NB4 (cell line): ENCODE results near the gene NT5DC1.

Experiments
- MYC ChIP-seq: IDR thresholded peaks from 2 replicates; pipeline ENCODE4 v1.6.1; 2011; ENCODE audit warnings: low read depth, low read length
- POLR2A ChIP-seq: IDR thresholded peaks from 2 replicates; pipeline ENCODE4 v1.6.1; 2011; ENCODE audit warnings: mild to moderate bottlenecking; ENCODE audit not compliant: insufficient read length; ENCODE audit errors: extremely low read depth
- TF ChIP-seq, protein P1 (sequence below): IDR thresholded peaks from one replicate; pipeline ENCODE4 v1.5.1; 2012; ENCODE audit warnings: low read depth, low read length
- TF ChIP-seq, protein P2 (sequence below): IDR thresholded peaks from 2 replicates; pipeline ENCODE4 v1.6.1; 2011; ENCODE audit warnings: low read depth, low read length

DNA sequence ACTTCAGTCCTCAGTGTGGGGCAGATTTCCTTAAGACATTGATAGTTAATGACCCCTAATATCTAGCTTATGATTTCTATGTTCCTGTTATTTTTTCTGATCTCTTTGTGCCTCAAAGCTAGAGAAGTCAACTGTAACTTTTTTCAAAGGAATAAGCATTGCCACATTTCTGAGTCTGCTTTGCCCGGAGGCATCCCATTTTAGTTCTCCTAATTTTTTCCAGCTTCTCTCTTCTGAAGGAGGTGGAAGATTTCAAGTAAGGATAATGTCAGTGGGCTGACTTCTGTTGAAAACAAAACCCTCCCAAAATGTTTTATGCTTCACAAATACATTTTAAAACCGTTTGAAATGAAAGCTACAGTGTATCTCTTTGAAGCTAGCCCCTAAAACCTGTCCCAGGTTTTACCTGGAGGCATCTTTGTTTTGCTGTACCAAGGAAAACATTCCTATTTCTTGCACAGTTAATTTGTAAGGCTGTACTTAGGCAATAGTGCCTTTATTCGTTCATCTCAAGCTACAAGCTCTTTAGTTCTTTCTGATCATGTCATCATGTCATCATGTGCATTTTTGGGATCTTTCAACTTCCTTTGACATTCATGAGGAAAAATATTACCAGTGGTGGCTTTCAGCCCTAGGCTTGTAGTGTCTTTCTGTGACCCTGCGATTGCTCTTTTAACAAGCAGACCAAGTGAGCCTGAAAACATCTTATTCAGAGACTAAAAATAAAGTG, 107.6 kb downstream of the NT5DC1 start:
- TF ChIP-seq MYC (no peak), POLR2A (no peak)
- TF ChIP-seq, protein P1, sequence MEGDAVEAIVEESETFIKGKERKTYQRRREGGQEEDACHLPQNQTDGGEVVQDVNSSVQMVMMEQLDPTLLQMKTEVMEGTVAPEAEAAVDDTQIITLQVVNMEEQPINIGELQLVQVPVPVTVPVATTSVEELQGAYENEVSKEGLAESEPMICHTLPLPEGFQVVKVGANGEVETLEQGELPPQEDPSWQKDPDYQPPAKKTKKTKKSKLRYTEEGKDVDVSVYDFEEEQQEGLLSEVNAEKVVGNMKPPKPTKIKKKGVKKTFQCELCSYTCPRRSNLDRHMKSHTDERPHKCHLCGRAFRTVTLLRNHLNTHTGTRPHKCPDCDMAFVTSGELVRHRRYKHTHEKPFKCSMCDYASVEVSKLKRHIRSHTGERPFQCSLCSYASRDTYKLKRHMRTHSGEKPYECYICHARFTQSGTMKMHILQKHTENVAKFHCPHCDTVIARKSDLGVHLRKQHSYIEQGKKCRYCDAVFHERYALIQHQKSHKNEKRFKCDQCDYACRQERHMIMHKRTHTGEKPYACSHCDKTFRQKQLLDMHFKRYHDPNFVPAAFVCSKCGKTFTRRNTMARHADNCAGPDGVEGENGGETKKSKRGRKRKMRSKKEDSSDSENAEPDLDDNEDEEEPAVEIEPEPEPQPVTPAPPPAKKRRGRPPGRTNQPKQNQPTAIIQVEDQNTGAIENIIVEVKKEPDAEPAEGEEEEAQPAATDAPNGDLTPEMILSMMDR: no peak
- TF ChIP-seq, protein P2, sequence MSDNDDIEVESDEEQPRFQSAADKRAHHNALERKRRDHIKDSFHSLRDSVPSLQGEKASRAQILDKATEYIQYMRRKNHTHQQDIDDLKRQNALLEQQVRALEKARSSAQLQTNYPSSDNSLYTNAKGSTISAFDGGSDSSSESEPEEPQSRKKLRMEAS: no peak
